ENCODE data around the gene MRPL4. TPM values are rescaled to one million over a fixed set of nuclear protein-coding genes. Genes with fewer than 3 reads are reported as not detected.

Gene MRPL4
- total RNA-seq, 4 donors from 2014 or later: 18.2 to 56.9 (median 31.1) TPM

DNA sequence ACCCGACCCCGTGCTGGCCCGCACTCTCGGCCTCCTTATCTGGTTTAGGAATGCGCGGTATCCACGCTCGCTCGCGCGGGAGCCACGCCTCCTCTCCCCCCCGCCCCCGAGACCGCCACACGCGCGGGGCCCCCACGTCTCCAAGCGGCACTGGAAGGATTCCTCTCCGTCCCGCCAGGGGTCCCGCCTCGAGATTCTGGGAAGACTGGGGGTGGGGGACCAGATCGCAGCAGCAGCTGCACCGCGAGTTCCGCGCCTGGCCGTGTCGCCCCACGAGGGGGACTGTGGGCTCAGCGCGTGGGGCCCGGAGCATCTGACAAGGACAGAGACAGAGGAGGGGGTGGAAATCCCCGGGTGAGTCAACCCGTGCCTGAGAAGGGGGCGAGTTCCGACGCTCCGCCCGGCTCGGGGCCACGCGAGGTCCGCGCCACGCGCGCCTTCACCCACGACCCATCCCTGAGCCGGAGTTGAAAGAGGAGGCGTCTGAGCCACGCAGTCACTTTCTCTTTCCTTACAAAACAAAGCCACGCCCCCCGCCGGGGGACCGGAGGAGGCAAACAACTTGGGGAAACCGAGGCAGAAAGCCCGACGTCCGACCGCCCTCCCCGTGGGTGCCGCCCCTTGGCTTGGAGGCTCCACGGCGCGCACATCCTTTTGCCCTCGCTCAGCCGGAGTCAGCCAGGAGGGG is 21.7 kb upstream of the MRPL4 start:
- H3K36me3 ChIP-seq: no peaks in the 10 kb centered on the region
- H3K9me3 ChIP-seq: no peaks in the 10 kb centered on the region
- H3K27ac ChIP-seq: peak overlapping the region; percentile 82 to 89
- DNase-seq: peak; percentile 65 to 80
- intact Hi-C loops (cut with DNase I; ENCODE audit: low total_unique reads): no loop called here
- H3K4me1 ChIP-seq: peaks cover 3 to 9% of the 10 kb centered on the region in 2 donors
- no peaks in the 10 kb centered on the region for H3K27me3 ChIP-seq
- TF ChIP-seq POLR2A (IDR thresholded peaks at IDR 0.05): peak in 1 of 2 donors; percentile 34
- TF ChIP-seq, protein P1, sequence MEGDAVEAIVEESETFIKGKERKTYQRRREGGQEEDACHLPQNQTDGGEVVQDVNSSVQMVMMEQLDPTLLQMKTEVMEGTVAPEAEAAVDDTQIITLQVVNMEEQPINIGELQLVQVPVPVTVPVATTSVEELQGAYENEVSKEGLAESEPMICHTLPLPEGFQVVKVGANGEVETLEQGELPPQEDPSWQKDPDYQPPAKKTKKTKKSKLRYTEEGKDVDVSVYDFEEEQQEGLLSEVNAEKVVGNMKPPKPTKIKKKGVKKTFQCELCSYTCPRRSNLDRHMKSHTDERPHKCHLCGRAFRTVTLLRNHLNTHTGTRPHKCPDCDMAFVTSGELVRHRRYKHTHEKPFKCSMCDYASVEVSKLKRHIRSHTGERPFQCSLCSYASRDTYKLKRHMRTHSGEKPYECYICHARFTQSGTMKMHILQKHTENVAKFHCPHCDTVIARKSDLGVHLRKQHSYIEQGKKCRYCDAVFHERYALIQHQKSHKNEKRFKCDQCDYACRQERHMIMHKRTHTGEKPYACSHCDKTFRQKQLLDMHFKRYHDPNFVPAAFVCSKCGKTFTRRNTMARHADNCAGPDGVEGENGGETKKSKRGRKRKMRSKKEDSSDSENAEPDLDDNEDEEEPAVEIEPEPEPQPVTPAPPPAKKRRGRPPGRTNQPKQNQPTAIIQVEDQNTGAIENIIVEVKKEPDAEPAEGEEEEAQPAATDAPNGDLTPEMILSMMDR (IDR thresholded peaks at IDR 0.05): peak in 2 of 4 experiments; percentile 10 to 14
- H3K4me3 ChIP-seq: peak overlapping the region; percentile 65 to 85

DNA sequence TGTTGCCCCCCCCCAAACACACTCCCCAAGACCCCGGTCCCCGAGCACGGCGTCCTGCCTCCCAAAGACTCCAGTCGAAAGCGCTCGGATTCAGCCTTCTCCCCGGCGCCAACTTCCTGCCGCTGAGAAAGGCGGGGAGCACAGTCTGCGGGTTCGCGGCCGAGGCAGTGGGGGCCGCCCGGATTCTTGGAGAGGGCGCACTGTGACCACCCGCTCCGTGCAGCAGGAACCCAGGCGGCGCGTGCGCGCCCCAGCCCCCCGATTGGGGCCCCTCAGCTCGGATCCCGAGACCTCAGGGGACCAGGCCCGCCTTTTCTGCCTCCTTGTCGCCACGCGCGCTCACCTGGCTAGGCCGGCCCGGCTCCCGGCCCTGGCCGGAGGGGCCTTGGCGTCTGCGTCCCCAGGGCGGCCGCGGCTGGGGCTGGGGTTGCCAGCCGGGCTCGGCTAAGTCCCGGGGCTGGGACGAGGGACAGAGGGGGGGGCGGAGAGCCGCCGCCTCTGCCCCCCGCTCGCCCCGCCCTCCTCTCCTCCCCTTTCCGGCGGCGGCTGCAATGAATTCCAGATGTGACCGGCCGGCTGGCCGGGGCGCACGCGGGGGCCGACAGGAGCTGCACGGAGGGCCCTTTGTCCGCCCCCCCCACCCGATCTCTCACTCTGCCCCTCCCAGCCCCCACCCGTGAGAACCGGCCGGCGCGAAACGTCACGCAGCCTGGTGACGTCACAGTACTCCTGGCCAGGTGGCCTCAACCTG is 21.0 kb upstream of the MRPL4 start, which contains the start of gene S1PR2:
S1PR2 (minus strand) TSS at position 471 of the 751 bp plus-strand sequence. CDS start 6,426 bp downstream, outside the sequence.
- Histone ChIP-seq H3K9me3 (no peaks in the 10 kb centered on the region), H3K4me1 (peaks cover 3 to 8% of the 10 kb centered on the region in 2 donors), H3K36me3 (no peaks in the 10 kb centered on the region), H3K27me3 (no peaks in the 10 kb centered on the region), H3K4me3 (peak within 1 kb of the TSS; percentile 65 to 85), H3K27ac (peak within 1 kb of the TSS; percentile 82 to 89)
- peak; percentile 80 to 88 for DNase-seq
- intact Hi-C loops (cut with DNase I; ENCODE audit: low total_unique reads): no loop called here
- TF ChIP-seq, protein P1 (IDR thresholded peaks at IDR 0.05): peak in 1 of 4 experiments; percentile 1
- peak in 1 of 2 donors; percentile 77 for TF ChIP-seq POLR2A (IDR thresholded peaks at IDR 0.05)

DNA sequence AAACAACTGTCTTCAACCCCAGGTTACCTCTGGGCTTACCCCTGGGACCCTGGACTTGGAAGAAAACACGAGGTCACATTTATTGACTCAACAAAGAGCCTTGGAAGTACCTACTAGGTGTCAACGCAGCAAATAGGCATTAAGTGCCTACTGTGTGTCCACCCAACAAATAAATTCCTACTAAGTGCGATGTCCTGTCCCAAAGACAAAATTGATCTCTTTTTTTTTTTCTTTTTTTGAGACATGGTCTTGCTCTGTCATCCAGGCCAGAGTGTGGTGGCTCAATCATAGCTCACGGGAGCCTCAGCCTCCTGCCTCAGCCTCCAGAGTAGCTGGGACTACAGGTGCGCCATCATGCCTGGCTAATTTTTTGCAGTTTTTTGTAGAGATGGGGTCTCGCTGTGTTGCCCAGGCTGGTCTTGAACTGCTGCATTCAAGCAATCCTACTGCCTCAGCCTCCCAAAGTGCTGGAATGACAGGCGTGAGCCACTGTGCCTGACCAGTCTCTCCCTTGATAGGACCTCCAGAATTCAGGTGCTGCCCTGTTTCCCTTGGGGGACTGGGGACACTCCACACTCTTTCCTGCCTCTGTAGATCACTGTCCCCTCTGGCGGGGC is 20.3 kb upstream of the MRPL4 start:
- DNase-seq: no peak
- no peaks in the 10 kb centered on the region for H3K9me3 ChIP-seq
- H3K27me3 ChIP-seq: no peaks in the 10 kb centered on the region
- peak overlapping the region; percentile 82 to 89 for H3K27ac ChIP-seq
- intact Hi-C loops (cut with DNase I; ENCODE audit: low total_unique reads): no loop called here
- TF ChIP-seq, protein P1 (IDR thresholded peaks at IDR 0.05): no peak
- no peak for TF ChIP-seq POLR2A (IDR thresholded peaks at IDR 0.05)
- H3K4me3 ChIP-seq: peak overlapping the region; percentile 65 to 85
- peaks cover 3 to 6% of the 10 kb centered on the region in 2 donors for H3K4me1 ChIP-seq
- H3K36me3 ChIP-seq: no peaks in the 10 kb centered on the region

DNA sequence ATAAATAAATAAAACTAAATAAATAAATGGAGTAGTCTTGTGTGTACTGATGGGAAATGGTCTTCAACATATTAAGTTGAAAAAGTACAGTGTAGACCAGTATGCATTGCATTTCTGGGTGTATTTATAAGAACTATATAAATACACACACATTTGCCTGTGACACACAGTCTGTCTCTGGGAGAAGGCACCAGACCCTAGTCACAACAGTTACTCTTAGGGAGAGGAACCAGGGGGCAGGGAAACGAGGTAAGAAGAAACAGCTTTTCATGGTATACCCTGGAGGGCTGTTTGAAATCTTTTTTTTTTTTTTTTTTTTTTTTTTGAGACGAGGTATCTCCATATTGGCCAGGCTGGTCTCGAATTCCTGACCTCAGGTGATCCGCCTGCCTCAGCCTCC is 18.1 kb upstream of the MRPL4 start:
- no peak overlapping the region for H3K4me3 ChIP-seq
- no peak overlapping the region for H3K27ac ChIP-seq
- TF ChIP-seq, protein P1 (IDR thresholded peaks at IDR 0.05): no peak
- no peak for TF ChIP-seq POLR2A (IDR thresholded peaks at IDR 0.05)
- no peaks in the 10 kb centered on the region for H3K36me3 ChIP-seq
- intact Hi-C loops (cut with DNase I; ENCODE audit: low total_unique reads): no loop called here
- H3K27me3 ChIP-seq: no peaks in the 10 kb centered on the region
- no peak for DNase-seq
- H3K4me1 ChIP-seq: peaks cover 0 to 3% of the 10 kb centered on the region in 2 donors
- no peaks in the 10 kb centered on the region for H3K9me3 ChIP-seq

Measured in uterus (tissue), 4 donors.